Right renal pelvis (tissue), 4 donors: ENCODE measurements around the gene CASKIN1. TPM values are rescaled to one million over a fixed set of nuclear protein-coding genes. Genes with fewer than 3 reads are reported as not detected.
"Not testable (repeated sequence)": the region's sequence is repeated elsewhere in the genome, so short reads cannot be mapped to it uniquely, and the experiment has no call there.

Experiments used
- DNase-seq, 4 donors: peaks; one replicate each; pipeline ENCODE4 v3.0.0-alpha.2; 2013; ENCODE audit warnings: low read depth in 4 of 4, low spot score in 3 of 4, missing footprints in 1 of 4
- polyA plus RNA-seq, 4 donors: library from polyadenylated mRNA; unstranded; fragments of 120-200 nt; gene quantifications; one replicate each; pipeline ENCODE4 v1.2.1, GENCODE V29; 2013; ENCODE audit not compliant: insufficient read length in 4 of 4

CASKIN1 gene, protein sequence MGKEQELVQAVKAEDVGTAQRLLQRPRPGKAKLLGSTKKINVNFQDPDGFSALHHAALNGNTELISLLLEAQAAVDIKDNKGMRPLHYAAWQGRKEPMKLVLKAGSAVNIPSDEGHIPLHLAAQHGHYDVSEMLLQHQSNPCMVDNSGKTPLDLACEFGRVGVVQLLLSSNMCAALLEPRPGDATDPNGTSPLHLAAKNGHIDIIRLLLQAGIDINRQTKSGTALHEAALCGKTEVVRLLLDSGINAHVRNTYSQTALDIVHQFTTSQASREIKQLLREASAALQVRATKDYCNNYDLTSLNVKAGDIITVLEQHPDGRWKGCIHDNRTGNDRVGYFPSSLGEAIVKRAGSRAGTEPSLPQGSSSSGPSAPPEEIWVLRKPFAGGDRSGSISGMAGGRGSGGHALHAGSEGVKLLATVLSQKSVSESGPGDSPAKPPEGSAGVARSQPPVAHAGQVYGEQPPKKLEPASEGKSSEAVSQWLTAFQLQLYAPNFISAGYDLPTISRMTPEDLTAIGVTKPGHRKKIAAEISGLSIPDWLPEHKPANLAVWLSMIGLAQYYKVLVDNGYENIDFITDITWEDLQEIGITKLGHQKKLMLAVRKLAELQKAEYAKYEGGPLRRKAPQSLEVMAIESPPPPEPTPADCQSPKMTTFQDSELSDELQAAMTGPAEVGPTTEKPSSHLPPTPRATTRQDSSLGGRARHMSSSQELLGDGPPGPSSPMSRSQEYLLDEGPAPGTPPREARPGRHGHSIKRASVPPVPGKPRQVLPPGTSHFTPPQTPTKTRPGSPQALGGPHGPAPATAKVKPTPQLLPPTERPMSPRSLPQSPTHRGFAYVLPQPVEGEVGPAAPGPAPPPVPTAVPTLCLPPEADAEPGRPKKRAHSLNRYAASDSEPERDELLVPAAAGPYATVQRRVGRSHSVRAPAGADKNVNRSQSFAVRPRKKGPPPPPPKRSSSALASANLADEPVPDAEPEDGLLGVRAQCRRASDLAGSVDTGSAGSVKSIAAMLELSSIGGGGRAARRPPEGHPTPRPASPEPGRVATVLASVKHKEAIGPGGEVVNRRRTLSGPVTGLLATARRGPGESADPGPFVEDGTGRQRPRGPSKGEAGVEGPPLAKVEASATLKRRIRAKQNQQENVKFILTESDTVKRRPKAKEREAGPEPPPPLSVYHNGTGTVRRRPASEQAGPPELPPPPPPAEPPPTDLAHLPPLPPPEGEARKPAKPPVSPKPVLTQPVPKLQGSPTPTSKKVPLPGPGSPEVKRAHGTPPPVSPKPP (N-terminal part only)
- 1 to 10 TPM; 1.2 to 3.1 (median 1.4) TPM for polyA plus RNA-seq

DNA sequence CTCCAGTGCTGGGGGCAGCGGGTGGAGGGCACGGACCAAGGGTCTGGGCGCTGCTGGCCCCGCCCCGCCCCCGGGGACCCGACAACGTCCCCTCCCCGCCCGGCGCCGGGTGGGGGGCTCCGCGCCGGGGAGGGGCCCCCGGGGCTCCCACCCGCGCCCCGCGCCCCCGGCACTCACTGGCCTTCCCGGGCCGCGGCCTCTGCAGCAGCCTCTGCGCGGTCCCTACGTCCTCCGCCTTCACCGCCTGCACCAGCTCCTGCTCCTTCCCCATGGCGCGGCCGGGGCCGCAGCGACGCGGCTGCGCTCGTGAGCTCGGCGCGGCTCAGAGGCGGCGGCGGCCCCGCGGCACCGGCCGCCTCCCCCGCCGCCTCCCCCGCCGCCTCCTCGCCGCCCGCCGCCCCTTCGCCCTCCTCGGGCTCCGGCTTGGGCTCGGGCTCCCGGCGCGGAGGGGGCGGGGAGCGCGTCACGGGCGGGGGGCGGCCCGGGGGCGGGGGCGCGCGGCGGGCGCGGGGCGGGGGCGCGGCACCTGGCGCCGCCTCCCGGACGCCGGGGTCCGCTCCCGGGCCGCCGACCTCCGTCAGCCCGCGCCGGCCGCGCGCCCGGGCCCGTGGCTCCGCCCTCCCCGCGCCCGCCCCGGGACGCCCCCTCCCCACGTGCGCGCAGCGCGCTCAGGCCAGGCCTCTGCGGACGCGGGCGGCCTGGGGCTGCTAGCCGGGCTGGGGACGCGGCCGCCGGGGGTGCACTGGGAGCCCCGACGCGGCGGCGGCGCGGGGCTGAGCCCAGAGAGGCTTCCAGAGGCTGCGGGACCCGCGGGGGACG lies at the start of gene CASKIN1:
Gene CASKIN1 (minus strand): TSS at position 444 of the 819 bp plus-strand sequence. CDS start 173 bp downstream, at position 271.
- DNase-seq: no peak

DNA sequence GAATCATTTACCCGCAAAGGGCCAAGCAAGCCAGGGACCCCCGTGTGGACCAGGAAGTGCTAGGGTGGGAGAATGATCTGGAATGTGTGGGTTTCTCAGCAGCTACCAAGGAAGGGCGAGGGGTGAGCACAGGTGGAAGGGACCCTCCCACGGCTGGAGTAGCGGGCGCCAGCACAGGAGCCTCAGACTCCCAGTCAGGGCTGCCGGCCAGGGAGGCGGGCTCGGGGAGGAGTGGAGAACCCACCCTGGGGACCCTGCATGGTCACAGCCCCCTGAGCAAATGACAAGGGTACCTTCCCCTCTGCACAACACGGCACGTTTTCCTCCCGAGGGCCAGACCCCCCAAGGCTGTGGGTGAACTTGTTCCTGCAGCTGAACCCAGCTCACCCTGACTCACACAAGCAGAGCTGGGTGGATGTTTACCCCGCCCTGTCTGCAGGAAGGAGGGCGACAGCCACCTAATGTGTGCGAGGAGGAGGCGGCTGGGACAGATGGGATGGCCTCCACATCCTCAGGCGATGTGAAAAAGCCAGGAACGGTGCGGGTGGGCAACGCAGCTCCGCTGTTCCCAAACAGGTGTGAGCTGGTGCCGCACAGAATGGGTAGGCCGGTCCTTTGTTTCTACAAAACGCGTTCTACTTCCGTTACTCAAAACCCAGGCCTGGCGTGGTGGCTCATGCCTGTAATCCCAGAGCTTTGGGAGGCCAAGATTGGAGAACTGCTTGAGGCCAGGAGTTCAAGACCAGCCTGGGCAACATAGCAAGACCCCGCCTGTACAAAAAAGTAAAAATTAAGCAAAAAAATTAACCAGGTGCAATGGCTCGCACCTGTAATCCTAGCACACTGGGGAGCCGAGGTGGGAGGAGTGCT lies 48.8 kb upstream of the CASKIN1 start:
- no peak for DNase-seq

DNA sequence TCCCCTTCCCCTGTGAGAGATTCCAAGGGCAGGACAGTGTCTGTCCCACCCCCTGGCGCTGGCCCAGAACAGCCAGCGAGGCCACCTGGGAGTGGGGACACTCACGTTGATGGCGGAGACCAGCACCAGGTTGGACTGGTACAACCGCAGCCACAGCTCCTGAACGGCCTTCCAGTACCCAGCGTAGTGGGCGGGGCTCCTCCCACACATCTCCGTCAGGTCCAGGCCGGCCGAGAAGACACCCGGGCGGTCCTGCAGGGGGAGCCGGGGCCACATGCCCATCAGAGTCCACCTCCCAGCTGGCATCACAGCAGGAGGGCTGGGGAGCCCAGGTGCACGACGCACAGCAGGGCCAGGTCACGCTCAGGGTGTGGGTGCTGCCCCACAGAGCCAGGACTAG lies 47.9 kb upstream of the CASKIN1 start:
- no peak for DNase-seq

DNA sequence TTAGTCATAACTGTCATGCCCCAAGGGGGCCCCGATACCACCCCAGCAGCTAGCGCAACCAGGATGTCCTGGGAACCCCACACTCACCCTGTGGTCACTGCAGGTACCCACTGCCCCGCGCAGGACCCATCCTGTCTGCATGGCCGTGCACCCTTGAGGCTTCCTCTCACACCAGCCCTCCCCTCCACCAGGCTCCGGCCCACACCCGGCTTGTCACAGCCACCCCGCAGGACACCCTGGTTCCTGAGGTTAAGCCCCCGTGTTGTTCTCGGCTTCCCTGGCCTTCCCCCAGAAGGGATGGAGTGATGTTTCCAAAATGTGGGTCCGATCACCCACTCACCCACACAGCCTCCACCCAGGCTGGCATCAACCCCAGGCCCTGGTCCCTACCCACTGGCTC lies 47.4 kb upstream of the CASKIN1 start:
- no peak for DNase-seq

DNA sequence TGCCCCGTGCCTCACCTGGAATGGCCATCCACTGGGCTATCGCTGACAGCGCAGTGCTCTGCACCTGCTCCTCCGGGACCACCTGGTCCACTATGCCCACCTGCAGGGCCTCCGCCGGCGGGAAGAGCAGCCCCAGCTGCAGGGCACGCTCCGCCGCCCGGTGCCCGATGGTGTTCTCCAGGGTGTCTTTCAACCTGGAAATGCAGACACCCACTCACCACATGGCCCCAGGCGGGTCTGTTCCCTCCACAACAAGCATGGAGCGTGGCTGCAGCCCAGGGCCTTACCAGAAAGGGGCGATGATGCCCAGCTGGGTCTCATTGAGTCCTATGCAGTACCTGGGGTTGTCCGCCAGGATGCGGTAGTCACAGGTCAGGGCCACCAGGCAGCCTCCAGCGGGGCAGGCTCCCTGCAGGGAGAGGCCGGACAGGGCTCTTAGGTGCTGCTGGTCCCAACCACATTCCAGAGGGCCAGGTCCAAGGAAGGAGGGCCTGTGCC lies 46.7 kb upstream of the CASKIN1 start:
- no peak for DNase-seq

DNA sequence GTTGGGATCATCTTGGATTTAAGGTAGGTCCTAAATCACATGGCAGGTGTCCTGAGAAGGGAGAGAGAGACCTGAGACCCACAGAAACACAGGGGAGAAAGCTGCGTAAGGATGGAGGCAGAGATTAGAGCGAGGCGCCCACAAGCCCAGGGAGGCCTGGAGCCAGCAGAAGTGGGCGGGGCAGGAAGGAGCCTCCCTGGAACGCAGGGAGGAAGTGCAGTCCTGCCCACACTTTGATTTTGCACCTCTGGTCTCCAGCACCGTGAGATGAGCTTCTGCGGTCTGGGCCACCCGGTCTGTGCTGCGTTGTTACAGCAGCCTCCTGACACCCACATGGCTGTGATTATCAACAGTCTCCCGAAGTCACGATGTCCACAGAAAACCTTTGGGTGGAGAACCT lies 46.2 kb upstream of the CASKIN1 start:
- DNase-seq: no peak

DNA sequence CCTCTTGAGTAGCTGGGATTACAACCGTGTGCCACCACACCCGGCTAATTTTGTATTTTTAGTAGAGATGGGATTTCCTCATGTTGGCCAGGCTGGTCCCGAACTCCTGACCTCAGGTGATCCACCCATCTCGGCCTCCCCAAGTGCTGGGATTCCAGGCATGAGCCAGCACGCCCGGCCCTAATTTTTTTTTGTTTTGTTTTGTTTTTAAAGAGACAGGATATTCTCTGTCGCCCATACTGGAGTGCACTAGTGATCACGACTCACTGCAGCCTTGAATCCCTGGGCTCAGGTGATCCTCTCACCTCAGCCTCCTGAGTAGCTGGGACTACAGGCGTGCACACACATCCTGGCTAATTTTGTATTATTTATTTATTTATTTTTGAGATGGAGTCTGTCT lies 43.9 kb upstream of the CASKIN1 start:
- not testable (repeated sequence) for DNase-seq

DNA sequence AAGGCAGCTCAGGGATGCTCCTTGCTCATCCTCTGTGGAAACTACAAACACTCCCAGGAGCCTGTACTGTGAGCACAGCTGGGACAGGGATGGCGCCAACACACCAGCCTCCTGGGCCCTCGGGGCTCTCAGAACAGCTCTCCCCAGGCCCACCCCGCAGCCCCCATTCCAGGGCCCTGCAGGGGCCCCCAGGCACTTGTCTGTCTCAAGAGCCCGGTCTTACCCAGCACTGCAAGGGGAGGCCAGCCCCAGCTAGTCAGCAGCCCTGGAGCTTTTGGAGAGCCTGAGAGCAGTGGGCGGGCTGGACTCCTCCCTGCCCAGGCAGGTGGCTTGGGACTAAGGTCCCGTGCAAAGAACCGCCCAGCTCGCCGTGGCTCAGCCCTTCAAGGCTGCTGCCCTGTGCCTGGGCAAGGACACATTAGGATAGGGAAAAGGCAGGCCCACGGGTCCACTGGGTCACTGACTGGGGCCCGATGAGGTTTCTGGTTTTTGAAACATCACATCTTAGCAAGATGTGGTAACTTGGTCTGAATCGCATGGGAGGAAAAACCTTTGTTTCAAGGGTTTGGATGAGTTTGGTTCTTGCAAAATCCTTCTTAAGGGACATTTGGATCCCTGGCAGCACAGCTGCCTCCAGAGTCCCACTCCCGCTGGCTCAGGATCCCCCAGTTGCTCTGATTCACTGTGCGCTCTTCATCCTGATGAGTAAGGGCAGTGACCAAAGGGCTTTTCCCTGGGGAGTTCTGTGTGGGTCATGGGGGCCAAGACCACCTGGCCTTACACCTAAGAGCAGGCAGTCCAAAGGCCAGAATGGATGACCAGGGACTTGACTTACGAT lies 42.7 kb upstream of the CASKIN1 start:
- DNase-seq: no peak

DNA sequence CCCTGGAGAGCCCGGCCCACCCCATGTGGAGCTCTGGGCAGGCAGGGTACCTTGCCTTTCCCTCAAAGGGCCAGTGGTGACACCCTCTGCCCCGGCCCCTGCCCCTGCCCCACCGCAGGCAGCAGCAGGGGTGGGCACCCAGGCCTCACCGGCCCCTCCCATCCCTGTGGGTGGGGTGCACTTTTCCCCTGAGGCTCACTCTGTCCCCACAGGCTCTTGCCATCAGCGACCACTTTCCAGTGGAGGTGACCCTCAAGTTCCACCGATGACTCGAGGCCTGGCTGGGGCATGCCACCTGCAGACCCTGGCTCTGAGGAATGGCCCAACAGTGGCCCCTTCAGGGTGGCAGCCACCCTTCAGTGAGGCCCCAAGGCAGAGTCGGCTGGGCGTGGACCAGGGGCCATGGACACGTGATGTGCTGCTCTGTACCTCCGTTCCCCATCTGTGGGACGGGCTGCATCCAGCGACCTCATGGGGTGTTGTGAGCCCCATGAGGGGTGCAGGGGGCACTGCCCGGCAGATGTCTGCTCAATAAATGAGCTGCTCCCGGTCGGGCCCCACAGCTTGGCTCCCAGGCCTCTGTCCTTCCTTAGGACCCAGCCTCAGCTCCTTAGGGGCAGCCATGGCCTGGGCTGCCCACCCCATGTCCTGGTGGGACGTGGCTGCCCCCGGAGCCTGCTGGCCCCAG lies 41.9 kb upstream of the CASKIN1 start:
- no peak for DNase-seq

DNA sequence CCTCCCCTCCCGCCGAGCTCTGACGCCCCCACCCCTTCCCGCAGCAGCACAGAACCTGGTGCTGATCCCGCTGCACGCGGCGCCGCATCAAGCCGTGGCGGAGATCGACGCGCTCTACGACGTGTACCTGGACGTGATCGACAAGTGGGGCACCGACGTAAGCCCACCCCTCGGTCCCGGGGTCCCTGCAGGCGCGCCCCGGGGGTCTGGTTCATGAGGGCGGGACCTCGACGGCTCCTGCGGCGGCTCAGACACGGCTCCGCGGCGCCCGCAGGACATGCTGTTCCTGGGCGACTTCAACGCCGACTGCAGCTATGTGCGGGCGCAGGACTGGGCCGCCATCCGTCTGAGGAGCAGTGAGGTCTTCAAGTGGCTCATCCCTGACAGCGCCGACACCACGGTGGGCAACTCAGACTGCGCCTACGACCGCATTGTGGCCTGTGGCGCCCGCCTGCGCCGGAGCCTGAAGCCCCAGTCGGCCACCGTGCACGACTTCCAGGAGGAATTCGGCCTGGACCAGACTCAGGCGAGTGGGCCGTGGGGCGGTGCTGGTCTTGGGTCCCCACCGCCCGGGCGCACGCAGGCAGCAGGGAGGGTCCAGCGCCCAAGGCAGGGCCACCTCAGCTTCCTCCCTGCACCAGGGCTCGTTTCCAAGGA lies 41.2 kb upstream of the CASKIN1 start:
- no peak for DNase-seq

DNA sequence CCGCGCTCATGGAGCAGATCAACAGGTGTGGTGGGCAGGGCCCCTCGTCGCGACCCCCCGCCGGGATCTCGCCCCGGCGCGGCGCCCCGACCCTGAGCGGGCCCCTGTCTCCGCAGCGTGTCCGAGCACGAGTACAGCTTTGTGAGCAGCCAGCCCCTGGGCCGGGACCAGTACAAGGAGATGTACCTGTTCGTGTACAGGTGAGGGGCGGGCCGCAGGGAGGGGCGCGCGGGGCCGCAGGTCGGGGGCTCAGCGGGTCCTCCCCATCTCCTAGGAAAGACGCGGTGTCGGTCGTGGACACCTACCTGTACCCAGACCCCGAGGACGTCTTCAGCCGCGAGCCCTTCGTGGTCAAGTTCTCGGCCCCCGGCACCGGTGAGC lies 40.7 kb upstream of the CASKIN1 start:
- no peak for DNase-seq

DNA sequence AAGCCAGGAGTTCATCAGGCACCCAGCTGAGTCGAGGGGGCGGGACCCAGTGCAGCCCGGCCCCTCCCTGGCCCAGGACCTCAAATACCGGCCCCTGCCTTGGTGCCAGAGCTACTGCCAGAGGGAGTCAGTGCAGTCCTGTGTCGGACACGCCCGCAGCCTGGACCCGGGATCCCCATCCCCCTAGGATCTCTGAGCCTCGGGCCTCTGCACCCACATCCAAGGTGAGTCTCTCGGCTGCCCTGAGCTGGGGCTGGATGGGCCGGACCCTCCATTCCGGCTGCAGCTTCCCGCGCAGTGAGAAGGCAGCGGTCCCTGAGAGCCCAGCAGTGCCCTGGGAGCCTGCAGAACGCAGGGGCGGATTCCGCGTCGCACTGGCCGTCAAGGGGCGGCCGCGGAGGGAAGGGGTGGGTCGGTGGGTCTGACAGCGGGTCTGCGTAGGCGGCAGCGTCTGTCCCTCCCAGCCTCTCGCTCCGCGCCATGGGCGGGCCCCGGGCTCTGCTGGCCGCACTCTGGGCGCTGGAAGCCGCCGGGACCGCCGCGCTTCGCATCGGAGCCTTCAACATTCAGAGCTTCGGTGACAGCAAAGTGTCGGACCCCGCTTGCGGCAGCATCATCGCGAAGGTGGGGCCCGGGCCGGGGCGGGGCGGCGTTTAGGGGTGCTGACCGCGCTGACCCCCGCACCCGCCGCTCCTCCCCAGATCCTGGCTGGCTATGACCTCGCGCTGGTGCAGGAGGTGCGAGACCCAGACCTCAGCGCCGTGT lies 40.1 kb upstream of the CASKIN1 start, which contains the start of gene DNASE1L2:
Gene DNASE1L2 (plus strand): TSS at position 108 of the 765 bp plus-strand sequence. CDS start 373 bp downstream, at position 481.
- no peak for DNase-seq

DNA sequence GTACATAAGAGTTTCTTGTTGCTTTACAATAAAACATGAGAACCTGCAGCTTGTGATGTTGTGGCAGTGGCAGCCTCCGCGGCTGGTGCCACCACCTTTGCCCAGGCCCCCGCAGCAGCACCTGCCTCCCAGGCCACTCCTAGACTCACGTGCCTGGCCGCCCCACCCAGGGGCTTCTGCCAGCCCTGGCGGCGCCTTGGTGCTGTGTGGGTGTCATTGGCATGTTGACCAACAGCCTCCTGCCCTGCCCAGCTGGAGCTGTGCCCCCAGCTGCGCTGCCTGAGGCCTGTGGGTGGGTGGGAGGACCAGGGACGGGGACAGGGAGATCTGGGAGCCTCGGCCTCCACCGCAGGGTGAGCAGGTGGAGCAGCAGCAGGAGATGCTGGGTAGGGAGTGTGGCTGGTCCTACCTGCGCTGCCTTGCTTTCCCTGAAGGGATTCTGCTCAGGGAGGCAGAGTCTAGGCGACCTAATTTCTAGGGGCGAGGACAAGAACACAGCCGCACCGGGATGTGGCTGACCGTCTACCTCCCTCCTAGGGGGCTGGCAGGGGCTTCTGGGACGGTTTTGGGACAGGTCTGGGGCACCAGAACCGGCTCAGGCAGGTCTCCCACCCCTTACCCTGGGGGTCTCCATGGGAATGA lies 39.4 kb upstream of the CASKIN1 start:
- no peak for DNase-seq

DNA sequence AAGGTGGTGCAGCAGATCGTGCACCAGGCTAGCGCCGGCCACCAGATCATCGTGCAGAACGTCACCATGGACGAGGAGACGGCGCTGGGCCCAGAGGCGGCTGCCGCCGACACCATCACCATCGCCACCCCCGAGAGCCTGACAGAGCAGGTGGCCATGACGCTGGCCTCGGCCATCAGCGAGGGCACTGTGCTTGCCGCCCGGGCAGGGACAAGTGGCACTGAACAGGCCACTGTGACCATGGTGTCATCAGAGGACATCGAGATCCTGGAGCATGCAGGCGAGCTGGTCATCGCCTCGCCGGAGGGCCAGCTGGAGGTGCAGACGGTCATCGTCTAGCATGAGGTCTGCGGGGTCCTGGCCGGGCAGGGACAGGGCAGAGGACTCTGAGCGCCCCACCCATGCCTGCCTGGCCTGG lies 38.8 kb upstream of the CASKIN1 start:
- DNase-seq: no peak

DNA sequence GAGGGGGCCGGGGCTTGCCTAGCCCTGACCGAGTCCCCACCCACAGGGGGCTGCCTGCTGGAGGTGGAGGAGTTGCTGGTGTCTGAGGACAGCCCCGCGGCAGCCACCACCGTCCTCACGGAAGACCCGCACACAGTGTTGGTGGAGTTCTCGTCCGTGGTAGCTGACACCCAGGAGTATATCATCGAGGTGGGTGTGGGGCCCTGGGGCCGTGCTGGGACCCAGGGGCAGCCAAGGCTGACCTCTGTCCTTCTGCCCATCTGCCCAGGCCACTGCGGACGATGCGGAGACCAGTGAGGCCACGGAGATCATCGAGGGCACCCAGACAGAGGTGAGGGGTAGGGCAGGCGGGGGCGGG lies 38.4 kb upstream of the CASKIN1 start:
- DNase-seq: no peak
